ENCODE data around the gene PMM2. TPM values are rescaled to one million over a fixed set of nuclear protein-coding genes. Genes with fewer than 3 reads are reported as not detected.
A peak's percentile ranks its signal among the peaks of the same experiment; 100 is the strongest.

PMM2 gene
- total RNA-seq, 4 donors from 2014 or later = 26.2 to 114 (median 58.5) TPM

GRCh38 chr16:8878523-8878911 is 80.9 kb downstream of the PMM2 start:
- DNase-seq = no peak
- TF ChIP-seq POLR2AphosphoS5 (IDR thresholded peaks at IDR 0.05) = peak in 2 of 3 donors; percentile 32 to 50
- no peak for TF ChIP-seq POLR2A (IDR thresholded peaks at IDR 0.05)
- TF ChIP-seq CTCF (IDR thresholded peaks at IDR 0.05) = no peak
- H3K27ac ChIP-seq = peak overlapping the region in 2 of 4 donors; percentile 4 to 62
- H3K27me3 ChIP-seq = no peaks in the 10 kb centered on the region
- H3K4me1 ChIP-seq = peaks cover 0 to 13% (median 4%) of the 10 kb centered on the region in 4 donors
- 23 to 46% methylated on average over 4 to 6 of the region's 6 CpGs for WGBS, 2 donors (ENCODE audit: low coverage in 1 of 2)
- intact Hi-C loops (cut with DNase I; ENCODE audit: low total_unique reads) = no loop called here
- no peaks in the 10 kb centered on the region for H3K36me3 ChIP-seq
- in situ Hi-C loops (cut with MboI; ENCODE audit: low pct_ligation_motif_present in 1 of 4, low pct_unique_long_range_greater_than_20kb in 1 of 4, low sequenced_read_pairs in 3 of 4) = loop anchor here in 3 of 4 donors (10.0 to 25.0 kb wide), 5 partner anchors 74 to 314 kb away; partner anchors contain the start of gene ABAT (in 1 of the 3)
- H3K4me3 ChIP-seq = no peak overlapping the region
- no peaks in the 10 kb centered on the region for H3K9me3 ChIP-seq

GRCh38 chr16:8880839-8881510 is 83.3 kb downstream of the PMM2 start:
- TF ChIP-seq EP300 (IDR thresholded peaks at IDR 0.05; ENCODE audit: low read depth) = no peak
- no peak for TF ChIP-seq CTCF (IDR thresholded peaks at IDR 0.05)
- no peak for TF ChIP-seq POLR2A (IDR thresholded peaks at IDR 0.05)
- TF ChIP-seq POLR2AphosphoS5 (IDR thresholded peaks at IDR 0.05) = no peak
- in situ Hi-C loops (cut with MboI; ENCODE audit: low pct_ligation_motif_present in 1 of 4, low pct_unique_long_range_greater_than_20kb in 1 of 4, low sequenced_read_pairs in 3 of 4) (loop anchor here (5.0 to 25.0 kb wide), 4 partner anchors 216 to 314 kb away; partner anchors contain the start of gene ABAT (in 1 of the 4)), intact Hi-C loops (cut with DNase I; ENCODE audit: low total_unique reads) (loop anchor here (5.0 kb wide), 2 partner anchors 214 to 314 kb away; no protein-coding TSS in a partner anchor)
- Histone ChIP-seq H3K27ac (no peak overlapping the region), H3K4me3 (no peak overlapping the region), H3K36me3 (no peaks in the 10 kb centered on the region), H3K4me1 (peaks cover 6 to 36% (median 26%) of the 10 kb centered on the region in 4 donors), H3K9me3 (no peaks in the 10 kb centered on the region), H3K27me3 (no peaks in the 10 kb centered on the region)
- DNase-seq = no peak
- WGBS, 2 donors (ENCODE audit: low coverage in 1 of 2) = 87 to 100% methylated on average over 1 to 8 of the region's 8 CpGs

GRCh38 chr16:8882041-8882617 is 84.5 kb downstream of the PMM2 start, which contains the start of gene LITAFD:
Gene LITAFD (plus strand): TSS chr16:8882351. CDS start chr16:8884356, 2,005 bp downstream.
- no peak within 1 kb of the TSS for H3K27ac ChIP-seq
- no peaks in the 10 kb centered on the region for H3K27me3 ChIP-seq
- 74% methylated on average over 10 of the region's 10 CpGs; no CpG with 5 or more reads in 1 of the 2 donors for WGBS, 2 donors (ENCODE audit: low coverage in 1 of 2)

More at GRCh38 chr16:8882041-8882617, 84.5 kb downstream of the PMM2 start, which contains the start of gene LITAFD:
- intact Hi-C loops (cut with DNase I; ENCODE audit: low total_unique reads) = loop anchor here (5.0 kb wide), 2 partner anchors 215 to 315 kb away; no protein-coding TSS in a partner anchor
- TF ChIP-seq POLR2A (IDR thresholded peaks at IDR 0.05) (no peak), CTCF (IDR thresholded peaks at IDR 0.05) (no peak), EP300 (IDR thresholded peaks at IDR 0.05; ENCODE audit: low read depth) (no peak), POLR2AphosphoS5 (IDR thresholded peaks at IDR 0.05) (no peak)
- peaks cover 11 to 42% (median 34%) of the 10 kb centered on the region in 4 donors for H3K4me1 ChIP-seq
- no peaks in the 10 kb centered on the region for H3K36me3 ChIP-seq
- H3K9me3 ChIP-seq = no peaks in the 10 kb centered on the region
- no peak within 1 kb of the TSS for H3K4me3 ChIP-seq
- DNase-seq = no peak
- in situ Hi-C loops (cut with MboI; ENCODE audit: low pct_ligation_motif_present in 1 of 4, low pct_unique_long_range_greater_than_20kb in 1 of 4, low sequenced_read_pairs in 3 of 4) = loop anchor here (5.0 to 25.0 kb wide), 4 partner anchors 217 to 315 kb away; partner anchors contain the start of gene ABAT (in 1 of the 4)

All from transverse colon (tissue), 4 donors.